GM21717 (cell line): ENCODE data around the gene JMJD1C.
"Not testable (repeated sequence)": the region's sequence is repeated elsewhere in the genome, so short reads cannot be mapped to it uniquely, and the experiment has no call there.

Experiments
- ATAC-seq: cut with Tn5 transposase; IDR thresholded peaks from one replicate; pipeline ENCODE4 v1.9.1; 2021; ENCODE audit warnings: mild to moderate bottlenecking, moderate library complexity; ENCODE audit not compliant: unreplicated experiment

Gene JMJD1C

GRCh38 chr10:63262430-63263073, 203.2 kb downstream of the JMJD1C start:
- ATAC-seq: no peak

- ATAC-seq: no peak
Observed at GRCh38 chr10:63261496-63261895, 204.3 kb downstream of the JMJD1C start.

GRCh38 chr10:63260860-63261251, 204.9 kb downstream of the JMJD1C start:
- ATAC-seq: no peak

GRCh38 chr10:63260103-63260859, 205.5 kb downstream of the JMJD1C start:
- ATAC-seq: no peak

- ATAC-seq: no peak
Observed at GRCh38 chr10:63258920-63259678, 206.7 kb downstream of the JMJD1C start.

- ATAC-seq: no peak
Observed at GRCh38 chr10:63257778-63258177, 208.0 kb downstream of the JMJD1C start.

GRCh38 chr10:63256009-63256773, 209.6 kb downstream of the JMJD1C start:
- ATAC-seq: no peak

- ATAC-seq: no peak
Observed at GRCh38 chr10:63255316-63255715, 210.5 kb downstream of the JMJD1C start.

- no peak for ATAC-seq
Observed at GRCh38 chr10:63253040-63253439, 212.7 kb downstream of the JMJD1C start.

GRCh38 chr10:63252095-63252762, 213.5 kb downstream of the JMJD1C start:
- no peak for ATAC-seq

- no peak for ATAC-seq
Observed at GRCh38 chr10:63250032-63250431, 215.7 kb downstream of the JMJD1C start.

- no peak for ATAC-seq
Observed at GRCh38 chr10:63247771-63248170, 218.0 kb downstream of the JMJD1C start.

- no peak for ATAC-seq
Observed at GRCh38 chr10:63246356-63246755, 219.4 kb downstream of the JMJD1C start.

GRCh38 chr10:63241841-63242281, 223.9 kb downstream of the JMJD1C start:
- ATAC-seq: no peak

GRCh38 chr10:63240807-63241206, 225.0 kb downstream of the JMJD1C start:
- ATAC-seq: no peak

- ATAC-seq: no peak
Observed at GRCh38 chr10:63238501-63238900, 227.3 kb downstream of the JMJD1C start.

- ATAC-seq: no peak
Observed at GRCh38 chr10:63237396-63237795, 228.4 kb downstream of the JMJD1C start.

GRCh38 chr10:63236113-63236935, 229.5 kb downstream of the JMJD1C start:
- peak; percentile 91 for ATAC-seq

GRCh38 chr10:63235136-63235535, 230.6 kb downstream of the JMJD1C start:
- ATAC-seq: not testable (repeated sequence)

GRCh38 chr10:63229161-63229560, 236.6 kb downstream of the JMJD1C start:
- no peak for ATAC-seq
